Small intestine (tissue), 7 donors: ENCODE measurements around the gene ADGRG6. TPM values are rescaled to one million over a fixed set of nuclear protein-coding genes. Genes with fewer than 3 reads are reported as not detected.

Source experiments
- DNase-seq, 2 donors: peaks; one replicate each; pipeline versions ENCODE4 v3.0.0 to v3.0.0-alpha.2; 2013
- FAIRE-seq: peaks from 2 replicates; lab custom pipeline; 2012; peaks lifted over from hg19 to GRCh38; lab: Jason Lieb, UNC
- H3K27ac ChIP-seq, 3 donors: one replicate each; pipeline ENCODE4 v1.5.1; 2013; ENCODE audit warnings: low read length in 2 of 3, mild to moderate bottlenecking in 2 of 3, control low read depth in 1 of 3, inconsistent platforms in 1 of 3, low read depth in 1 of 3, moderate library complexity in 1 of 3
- H3K27me3 ChIP-seq, 3 donors: one replicate each; pipeline ENCODE4 v1.6.1; 2013; ENCODE audit warnings: low read length in 3 of 3, inconsistent platforms in 1 of 3; ENCODE audit not compliant: control insufficient read depth in 3 of 3, insufficient read depth in 3 of 3
- H3K36me3 ChIP-seq, 3 donors: one replicate each; pipeline ENCODE4 v1.6.1; 2013; ENCODE audit warnings: low read length in 3 of 3, inconsistent platforms in 1 of 3, low read depth in 1 of 3, mild to moderate bottlenecking in 1 of 3, moderate library complexity in 1 of 3; ENCODE audit not compliant: control insufficient read depth in 3 of 3, insufficient read depth in 2 of 3
- H3K4me1 ChIP-seq, 3 donors: one replicate each; pipeline ENCODE4 v1.6.1; 2013; ENCODE audit warnings: low read length in 2 of 3, inconsistent platforms in 1 of 3, low read depth in 1 of 3, mild to moderate bottlenecking in 1 of 3, moderate library complexity in 1 of 3; ENCODE audit not compliant: control insufficient read depth in 3 of 3, insufficient read depth in 2 of 3
- H3K4me3 ChIP-seq, 3 donors: one replicate each; pipeline ENCODE4 v1.5.1; 2013; ENCODE audit warnings: low read length in 3 of 3, control low read depth in 1 of 3, inconsistent platforms in 1 of 3, low read depth in 1 of 3, mild to moderate bottlenecking in 1 of 3, moderate library complexity in 1 of 3
- H3K9me3 ChIP-seq, 2 donors: one replicate each; pipeline ENCODE4 v1.6.1; 2013; ENCODE audit warnings: low read depth in 1 of 2, low read length in 1 of 2; ENCODE audit not compliant: control insufficient read depth in 2 of 2, insufficient read depth in 1 of 2
- WGBS, 3 donors: extraction: QIAGEN DNeasy Blood & Tissue Kit; methylation state at CpG; one replicate each; pipeline ENCODE4 v1.1.7; 2013; 5-methylcytosine and 5-hydroxymethylcytosine counted together
- polyA plus RNA-seq, 4 donors: library from polyadenylated mRNA; stranded (reverse) in 3 of 4; unstranded in 1 of 4; fragments of 200-250 nt in 3 of 4; fragments of 120-200 nt in 1 of 4; gene quantifications; one replicate each; pipeline versions ENCODE4 v1.2.1 to v1.2.3, GENCODE V29; 2013
- donor health status: healthy with polysubstance abuse.
- donor health status: control.
- donor health status: control.
- donor health status: Bipolar disorder and iron deficiency.
- donor health status: healthy.

Gene ADGRG6
- polyA plus RNA-seq, 4 donors, result 5.4 to 25.8 (median 11.1) TPM

DNA sequence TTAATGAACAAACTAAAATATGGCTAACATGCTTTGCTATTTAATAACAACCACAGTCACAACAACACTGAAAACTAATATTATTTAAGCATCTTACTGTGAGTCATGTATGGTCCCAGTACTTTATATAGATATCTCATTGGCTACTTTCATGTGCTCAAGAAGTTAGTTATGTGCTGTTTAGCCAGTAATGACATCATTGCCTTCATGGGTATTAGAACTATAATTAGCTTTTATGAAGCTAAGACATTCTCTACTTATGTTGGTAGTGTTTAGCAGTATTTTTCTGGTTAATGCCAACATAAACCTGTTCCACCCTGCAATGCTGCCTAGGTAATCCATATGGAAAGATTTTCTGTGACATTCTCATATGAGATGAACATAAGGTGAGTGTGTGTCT is 56.1 kb downstream of the ADGRG6 start:
- FAIRE-seq (no peak), DNase-seq (no peak)
- no peaks in the 10 kb centered on the region for H3K36me3 ChIP-seq
- H3K4me1 ChIP-seq, result peaks cover 0 to 11% (median 0%) of the 10 kb centered on the region in 3 donors
- H3K27me3 ChIP-seq, result no peaks in the 10 kb centered on the region
- H3K4me3 ChIP-seq, result no peak overlapping the region
- H3K27ac ChIP-seq, result no peak overlapping the region
- no peaks in the 10 kb centered on the region for H3K9me3 ChIP-seq

DNA sequence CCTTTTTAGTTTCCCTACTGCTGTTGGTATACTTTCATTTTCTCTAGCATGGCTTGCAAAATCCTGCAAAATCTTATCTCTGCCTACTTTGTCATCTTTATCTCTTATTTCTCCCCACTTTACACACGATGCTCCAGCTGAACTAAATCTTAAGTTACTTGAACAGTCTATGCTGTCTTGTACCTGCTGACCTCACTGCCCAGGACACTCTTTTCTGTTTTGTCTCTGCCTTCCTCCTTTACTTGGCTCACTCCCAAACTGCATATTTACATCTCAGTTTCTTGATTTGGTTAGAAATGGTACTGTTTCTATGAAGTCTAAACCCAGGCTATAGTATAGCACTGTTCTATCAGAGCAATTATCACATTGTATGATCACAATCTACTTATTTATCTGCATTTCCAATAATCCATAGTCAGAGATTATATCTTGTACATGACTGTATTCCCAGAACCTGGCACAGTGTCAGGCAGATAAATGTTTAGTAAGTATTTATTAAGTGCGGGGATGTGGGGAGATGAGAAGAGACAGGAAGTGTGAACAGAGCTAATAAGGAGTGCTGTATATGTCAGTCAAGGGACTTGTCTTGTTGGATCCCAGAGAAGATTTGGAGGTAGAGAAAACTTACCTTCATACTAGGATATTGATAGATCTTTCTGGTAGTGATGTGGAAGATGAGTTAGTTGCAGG is 57.6 kb downstream of the ADGRG6 start:
- no peaks in the 10 kb centered on the region for H3K27me3 ChIP-seq
- WGBS, 3 donors, result 20 to 41% (median 30%) methylated on average over 2 of the region's 2 CpGs
- no peak for DNase-seq
- H3K9me3 ChIP-seq, result no peaks in the 10 kb centered on the region
- H3K27ac ChIP-seq, result no peak overlapping the region
- FAIRE-seq, result no peak
- H3K4me1 ChIP-seq, result peaks cover 0 to 11% (median 0%) of the 10 kb centered on the region in 3 donors
- no peaks in the 10 kb centered on the region for H3K36me3 ChIP-seq
- H3K4me3 ChIP-seq, result no peak overlapping the region

DNA sequence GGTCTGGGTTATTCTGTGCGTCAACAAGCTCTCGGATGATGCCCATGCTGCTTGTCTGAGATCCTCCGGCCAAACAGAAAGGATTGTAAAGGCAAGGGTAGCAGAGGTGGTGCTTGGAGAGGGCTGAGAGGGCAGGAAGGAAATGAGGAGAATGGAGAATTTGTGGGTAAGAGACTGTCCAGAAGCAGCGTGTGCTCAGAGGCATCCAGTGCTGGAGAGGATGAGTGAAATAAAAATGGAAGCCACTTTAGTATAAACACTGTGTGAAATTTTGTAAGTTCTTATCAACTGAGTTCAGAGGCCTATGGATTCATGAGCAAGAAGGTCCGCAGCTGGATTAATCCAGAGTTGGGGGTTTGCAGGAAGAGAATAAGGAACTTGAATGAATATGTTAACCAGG is 59.5 kb downstream of the ADGRG6 start:
- 86 to 91% (median 90%) methylated on average over 5 of the region's 5 CpGs for WGBS, 3 donors
- DNase-seq, result no peak
- H3K4me1 ChIP-seq, result peaks cover 0 to 11% (median 0%) of the 10 kb centered on the region in 3 donors
- H3K36me3 ChIP-seq, result no peaks in the 10 kb centered on the region
- H3K27me3 ChIP-seq, result no peaks in the 10 kb centered on the region
- no peaks in the 10 kb centered on the region for H3K9me3 ChIP-seq
- no peak for FAIRE-seq
- H3K27ac ChIP-seq, result no peak overlapping the region
- no peak overlapping the region for H3K4me3 ChIP-seq

DNA sequence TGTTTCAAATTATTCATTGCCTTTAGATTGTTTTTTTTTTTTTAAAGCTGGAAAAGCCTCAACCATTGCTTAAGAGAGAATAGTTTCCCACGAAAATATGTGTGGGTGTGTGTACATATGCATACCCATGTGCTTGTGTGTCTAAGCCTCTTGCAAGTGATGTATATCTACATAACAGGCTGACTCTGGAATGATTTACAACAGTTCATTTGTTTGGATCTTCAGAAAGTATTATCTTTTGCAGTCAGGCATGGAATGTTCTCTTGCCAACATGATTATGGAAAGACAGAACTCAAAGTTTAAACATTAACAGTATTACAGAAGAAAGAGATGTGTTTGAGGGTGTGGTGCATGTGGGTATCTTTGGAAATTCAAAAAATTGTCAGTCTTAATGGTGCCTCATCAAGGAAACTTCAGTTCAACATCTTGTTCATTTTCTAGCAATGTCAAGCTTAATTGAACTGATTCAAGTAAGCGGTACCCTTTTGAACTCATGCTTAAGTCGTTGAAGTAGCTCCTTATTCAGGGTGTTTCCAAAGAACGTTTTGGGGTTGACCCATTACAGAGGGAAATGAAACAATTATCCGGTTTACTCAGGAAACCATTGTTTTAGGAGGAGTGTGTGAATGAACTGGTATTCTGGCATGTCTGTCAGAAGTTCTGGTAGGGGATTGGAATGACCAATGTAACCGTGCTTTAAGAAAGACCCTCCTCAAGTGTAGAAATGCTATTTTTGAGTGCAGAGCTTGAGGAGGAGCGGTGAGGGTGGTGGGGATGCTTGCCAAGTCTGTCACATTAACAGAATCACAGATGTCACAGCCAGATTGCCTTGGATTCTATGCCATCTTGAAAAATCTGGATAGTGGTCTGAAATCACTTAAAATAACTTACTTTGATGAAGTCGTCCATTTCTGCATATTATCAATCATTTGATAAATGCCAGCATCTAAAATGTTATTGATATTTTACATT is 60.3 kb downstream of the ADGRG6 start:
- 65 to 74% (median 70%) methylated on average over 8 of the region's 8 CpGs for WGBS, 3 donors
- no peaks in the 10 kb centered on the region for H3K27me3 ChIP-seq
- no peak overlapping the region for H3K4me3 ChIP-seq
- H3K36me3 ChIP-seq, result no peaks in the 10 kb centered on the region
- DNase-seq, result peak in 1 of 2 donors; percentile 30
- H3K4me1 ChIP-seq, result peaks cover 0 to 11% (median 0%) of the 10 kb centered on the region in 3 donors
- H3K27ac ChIP-seq, result no peak overlapping the region
- FAIRE-seq, result no peak
- H3K9me3 ChIP-seq, result no peaks in the 10 kb centered on the region

DNA sequence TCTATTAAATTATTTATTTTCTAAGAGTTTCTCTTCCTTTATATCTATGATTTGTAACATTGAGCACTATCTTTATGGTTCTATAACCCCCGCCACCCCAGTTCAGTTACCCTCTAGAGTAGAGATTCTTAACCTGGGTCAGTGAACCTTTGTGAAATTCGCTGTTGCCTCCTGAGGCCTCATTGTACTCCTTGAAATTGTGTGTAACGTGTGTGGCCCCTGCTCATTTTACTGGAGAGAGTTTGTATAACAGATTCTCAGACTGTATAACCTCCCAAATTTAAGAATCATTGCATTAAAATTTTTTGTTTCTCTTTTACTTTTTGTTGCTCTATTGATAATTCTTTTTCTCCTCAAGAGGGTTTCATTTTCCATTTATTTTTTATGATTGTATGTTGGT is 65.3 kb downstream of the ADGRG6 start:
- FAIRE-seq (no peak), DNase-seq (no peak)

DNA sequence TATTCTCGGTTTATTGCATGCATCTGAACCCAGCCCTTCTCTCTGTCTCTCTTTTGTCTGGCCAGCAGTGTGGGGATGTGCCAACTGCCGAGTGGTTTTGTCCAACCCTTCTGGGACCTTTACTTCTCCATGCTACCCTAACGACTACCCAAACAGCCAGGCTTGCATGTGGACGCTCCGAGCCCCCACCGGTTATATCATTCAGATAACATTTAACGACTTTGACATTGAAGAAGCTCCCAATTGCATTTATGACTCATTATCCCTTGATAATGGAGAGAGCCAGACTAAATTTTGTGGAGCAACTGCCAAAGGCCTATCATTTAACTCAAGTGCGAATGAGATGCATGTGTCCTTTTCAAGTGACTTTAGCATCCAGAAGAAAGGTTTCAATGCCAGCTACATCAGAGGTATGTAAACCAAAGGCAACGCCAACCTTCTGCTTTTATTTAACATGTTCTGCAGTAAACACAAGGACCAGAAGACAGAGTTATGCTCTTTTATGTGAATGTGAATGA is 65.8 kb downstream of the ADGRG6 start:
- Histone ChIP-seq H3K9me3 (no peaks in the 10 kb centered on the region), H3K4me3 (no peak overlapping the region), H3K36me3 (peaks cover 0 to 5% (median 1%) of the 10 kb centered on the region in 3 donors), H3K27me3 (no peaks in the 10 kb centered on the region), H3K4me1 (peaks cover 0 to 5% (median 1%) of the 10 kb centered on the region in 3 donors), H3K27ac (no peak overlapping the region)
- WGBS, 3 donors, result 67 to 79% (median 79%) methylated on average over 9 of the region's 9 CpGs
- no peak for FAIRE-seq
- no peak for DNase-seq

More for the DNA sequence above, 65.3 kb downstream of the ADGRG6 start:
- peaks cover 0 to 5% (median 1%) of the 10 kb centered on the region in 3 donors for H3K36me3 ChIP-seq
- H3K27ac ChIP-seq, result no peak overlapping the region
- no peak overlapping the region for H3K4me3 ChIP-seq
- no peaks in the 10 kb centered on the region for H3K27me3 ChIP-seq
- H3K9me3 ChIP-seq, result no peaks in the 10 kb centered on the region
- 87 to 93% (median 91%) methylated on average over 3 of the region's 3 CpGs for WGBS, 3 donors
- H3K4me1 ChIP-seq, result peaks cover 0 to 3% (median 0%) of the 10 kb centered on the region in 3 donors

GRCh38 chr6:142369266-142369665 is 67.5 kb downstream of the ADGRG6 start:
- DNase-seq (no peak), FAIRE-seq (no peak)
- WGBS, 3 donors, result 76 to 81% (median 78%) methylated on average over 1 of the region's 1 CpG
- H3K4me3 ChIP-seq, result no peak overlapping the region
- no peaks in the 10 kb centered on the region for H3K27me3 ChIP-seq
- H3K9me3 ChIP-seq, result no peaks in the 10 kb centered on the region
- H3K27ac ChIP-seq, result no peak overlapping the region
- H3K36me3 ChIP-seq, result peaks cover 0 to 5% (median 1%) of the 10 kb centered on the region in 3 donors
- peaks cover 4 to 19% (median 7%) of the 10 kb centered on the region in 3 donors for H3K4me1 ChIP-seq

DNA sequence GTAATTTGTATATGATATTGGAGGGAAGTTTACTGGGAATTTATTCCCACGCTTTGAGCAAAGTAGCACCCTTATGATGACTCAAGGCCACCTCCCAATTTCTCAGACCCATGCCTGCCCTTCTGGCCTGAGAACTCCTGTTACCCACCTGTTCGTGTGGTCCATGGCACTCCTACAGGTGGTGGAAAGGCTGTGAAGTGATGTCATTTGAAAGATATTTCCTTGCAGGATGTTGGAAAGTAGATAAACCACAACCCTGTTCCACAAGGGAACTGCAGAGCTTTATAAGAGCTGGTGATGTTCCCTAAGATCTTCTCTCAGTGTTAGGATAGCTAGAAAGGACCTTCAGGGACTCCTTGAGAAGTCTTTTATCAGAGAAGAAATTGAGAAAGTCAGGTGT is 70.5 kb downstream of the ADGRG6 start:
- Histone ChIP-seq H3K4me1 (peaks cover 8 to 34% (median 13%) of the 10 kb centered on the region in 3 donors), H3K36me3 (peaks cover 0 to 5% (median 1%) of the 10 kb centered on the region in 3 donors), H3K4me3 (no peak overlapping the region), H3K9me3 (no peaks in the 10 kb centered on the region), H3K27ac (peak overlapping the region in 1 of 3 donors; percentile 23), H3K27me3 (no peaks in the 10 kb centered on the region)
- peak; percentile 42 to 69 for DNase-seq
- FAIRE-seq, result no peak
- 38 to 61% (median 44%) methylated on average over 2 of the region's 2 CpGs for WGBS, 3 donors
